HepG2 (cell line): Measurements from ENCODE around the gene PPP1CA.

ENCODE experiments used
- CTCF ChIP-seq: sonication (generic); formaldehyde crosslinking; IDR thresholded peaks from 2 replicates; pipeline ENCODE4 v1.5.0; 2020; ENCODE audit warnings: mild to moderate bottlenecking, missing genetic modification reagents, moderate library complexity
- MXD4 ChIP-seq: IDR thresholded peaks from 2 replicates; pipeline ENCODE4 v1.6.1; 2016; ENCODE audit warnings: mild to moderate bottlenecking, missing biosample characterization, missing genetic modification reagents
- PHF5A ChIP-seq: IDR thresholded peaks from one replicate; pipeline ENCODE4 v1.6.1; 2018; ENCODE audit warnings: low read depth, missing genetic modification reagents; ENCODE audit not compliant: unreplicated experiment
- POLR2A ChIP-seq, 2 experiments: IDR thresholded peaks; 2 replicates each; pipeline ENCODE4 v1.6.1; 2011; ENCODE audit warnings: low read depth in 2 of 2, low read length in 2 of 2, mild to moderate bottlenecking in 1 of 2, moderate library complexity in 1 of 2; ENCODE audit not compliant: insufficient read depth in 1 of 2
- U2AF2 ChIP-seq: fragments of 200-400 bp; formaldehyde crosslinking; IDR thresholded peaks from 2 replicates; pipeline ENCODE4 v1.6.1; 2017; ENCODE audit warnings: low read depth, mild to moderate bottlenecking, low read length
- YY1 ChIP-seq: IDR thresholded peaks from 2 replicates; pipeline ENCODE4 v1.6.1; 2011; ENCODE audit warnings: low read length, low read depth, moderate library complexity, mild to moderate bottlenecking; ENCODE audit not compliant: insufficient read depth, insufficient replicate concordance
- ZNF121 ChIP-seq: sonication (generic); formaldehyde crosslinking; IDR thresholded peaks from 2 replicates; pipeline ENCODE4 v1.5.0; 2020; ENCODE audit warnings: mild to moderate bottlenecking, missing genetic modification reagents
- TF ChIP-seq, protein P1 (sequence below): sonication (generic); formaldehyde crosslinking; IDR thresholded peaks from 2 replicates; pipeline ENCODE4 v1.4.0; 2020; ENCODE audit warnings: mild to moderate bottlenecking, missing genetic modification reagents
- TF ChIP-seq, protein P2 (sequence below): sonication (generic); formaldehyde crosslinking; IDR thresholded peaks from 2 replicates; pipeline ENCODE4 v1.4.0; 2020; ENCODE audit warnings: missing genetic modification reagents

DNA sequence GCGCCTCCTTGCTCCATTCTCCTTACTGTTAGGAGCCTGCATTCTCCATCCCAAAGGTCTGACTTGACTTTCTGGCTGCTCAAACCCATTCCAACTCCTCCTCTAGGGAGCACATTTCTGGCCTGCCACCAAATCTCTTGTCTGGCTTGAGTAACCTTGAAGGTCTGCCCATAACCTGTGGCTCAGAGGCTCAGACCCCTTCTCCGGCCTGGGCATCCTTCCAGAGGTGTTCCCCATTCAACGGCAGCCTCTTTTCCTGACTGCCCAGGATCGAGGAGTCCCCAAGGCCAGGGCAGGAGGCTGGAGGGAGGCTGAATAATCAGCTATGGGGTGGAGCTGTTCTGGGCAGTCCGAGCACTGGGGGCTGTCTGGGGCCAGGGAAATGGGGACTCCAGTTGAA is 7.7 kb downstream of the PPP1CA start:
- TF ChIP-seq, protein P1, sequence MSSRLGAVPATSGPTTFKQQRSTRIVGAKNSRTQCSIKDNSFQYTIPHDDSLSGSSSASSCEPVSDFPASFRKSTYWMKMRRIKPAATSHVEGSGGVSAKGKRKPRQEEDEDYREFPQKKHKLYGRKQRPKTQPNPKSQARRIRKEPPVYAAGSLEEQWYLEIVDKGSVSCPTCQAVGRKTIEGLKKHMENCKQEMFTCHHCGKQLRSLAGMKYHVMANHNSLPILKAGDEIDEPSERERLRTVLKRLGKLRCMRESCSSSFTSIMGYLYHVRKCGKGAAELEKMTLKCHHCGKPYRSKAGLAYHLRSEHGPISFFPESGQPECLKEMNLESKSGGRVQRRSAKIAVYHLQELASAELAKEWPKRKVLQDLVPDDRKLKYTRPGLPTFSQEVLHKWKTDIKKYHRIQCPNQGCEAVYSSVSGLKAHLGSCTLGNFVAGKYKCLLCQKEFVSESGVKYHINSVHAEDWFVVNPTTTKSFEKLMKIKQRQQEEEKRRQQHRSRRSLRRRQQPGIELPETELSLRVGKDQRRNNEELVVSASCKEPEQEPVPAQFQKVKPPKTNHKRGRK: no peak
- TF ChIP-seq CTCF (CRISPR knock-in tag) (no peak), U2AF2 (no peak), ZNF121 (no peak), YY1 (no peak), POLR2A (IDR thresholded peaks at IDR 0.05; ENCODE audit: insufficient read depth in 1 of 2, low read depth in 2 of 2, low read length in 2 of 2) (no peak), PHF5A (no peak), MXD4 (CRISPR knock-in tag) (no peak)
- TF ChIP-seq, protein P2, sequence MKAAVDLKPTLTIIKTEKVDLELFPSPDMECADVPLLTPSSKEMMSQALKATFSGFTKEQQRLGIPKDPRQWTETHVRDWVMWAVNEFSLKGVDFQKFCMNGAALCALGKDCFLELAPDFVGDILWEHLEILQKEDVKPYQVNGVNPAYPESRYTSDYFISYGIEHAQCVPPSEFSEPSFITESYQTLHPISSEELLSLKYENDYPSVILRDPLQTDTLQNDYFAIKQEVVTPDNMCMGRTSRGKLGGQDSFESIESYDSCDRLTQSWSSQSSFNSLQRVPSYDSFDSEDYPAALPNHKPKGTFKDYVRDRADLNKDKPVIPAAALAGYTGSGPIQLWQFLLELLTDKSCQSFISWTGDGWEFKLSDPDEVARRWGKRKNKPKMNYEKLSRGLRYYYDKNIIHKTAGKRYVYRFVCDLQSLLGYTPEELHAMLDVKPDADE (CRISPR knock-in tag): no peak
